K562 (cell line): Measurements from ENCODE around the gene ATIC. TPM values are rescaled to one million over a fixed set of nuclear protein-coding genes. Genes with fewer than 3 reads are reported as not detected.

ENCODE experiments used
- ATAC-seq: fragments of 200-7000 bp; cut with Tn5 transposase; 3 replicates; pipeline ENCODE4 v1.9.1; 2020; ENCODE audit warnings: moderate library complexity
- BruUV-seq: library from RNA; stranded (reverse); fragments of 400-500 nt; replicated peaks from 2 replicates; lab custom pipeline; 2021; lab: Mats Ljungman, UMichigan
- CTCF ChIA-PET: fragments of 300-600 bp; formaldehyde crosslinking; extraction: SDS; loops from one replicate; lab custom pipeline; 2021; ENCODE audit warnings: low intra/inter-chr PET ratio; lab: Yijun Ruan, JAX
- POLR2A ChIA-PET: fragments of 300-600, 350-650 bp; sonication (Branson Sonifier 250); formaldehyde crosslinking; extraction: SDS; loops from one replicate; lab custom pipeline; 2021; ENCODE audit warnings: antibody characterized with exemption, inconsistent platforms; lab: Yijun Ruan, JAX
- DNase-seq, 4 experiments: peaks; one replicate each; pipeline versions ENCODE4 v3.0.0 to v3.0.0-alpha.2; 2011 to 2018; ENCODE audit warnings: low spot score in 3 of 4, mixed read lengths in 3 of 4; ENCODE audit errors: extremely low read depth in 1 of 4
- FAIRE-seq: peaks from 2 replicates; lab custom pipeline; 2011; peaks lifted over from hg19 to GRCh38; lab: Jason Lieb, UNC
- H2AFZ ChIP-seq: 2 replicates; pipeline ENCODE4 v1.6.0; 2011; ENCODE audit warnings: low read depth, low read length, control low read depth, inconsistent platforms
- H3K27ac ChIP-seq: fragments of 200-600 bp; 3 replicates; pipeline ENCODE4 v1.8.0; 2011; ENCODE audit warnings: low read depth, mild to moderate bottlenecking, control low read depth, inconsistent platforms, low read length, moderate library complexity, mixed read lengths; ENCODE audit errors: extremely low read depth
- H3K27me3 ChIP-seq, 2 experiments: fragments of 300-600 bp in 1 of 2; 2 replicates in 1 of 2; 3 replicates in 1 of 2; pipeline versions ENCODE4 v1.6.0 to v1.8.0; 2011; ENCODE audit warnings: inconsistent platforms in 2 of 2, low read length in 2 of 2, mild to moderate bottlenecking in 1 of 2, mixed read lengths in 1 of 2, moderate library complexity in 1 of 2; ENCODE audit not compliant: control insufficient read depth in 2 of 2, insufficient read depth in 2 of 2
- H3K36me3 ChIP-seq: fragments of 300-600 bp; 3 replicates; pipeline ENCODE4 v1.8.0; 2011; ENCODE audit warnings: mild to moderate bottlenecking, low read length, inconsistent platforms; ENCODE audit not compliant: control insufficient read depth, insufficient read depth
- H3K4me1 ChIP-seq, 2 experiments: fragments of 200-600 bp in 1 of 2; replicated peaks in 1 of 2; 2 replicates in 1 of 2; 3 replicates in 1 of 2; pipeline versions ENCODE4 v1.5.1 to v1.8.0; 2011; ENCODE audit warnings: inconsistent platforms in 2 of 2, low read length in 2 of 2, mild to moderate bottlenecking in 1 of 2, mixed read lengths in 1 of 2, moderate library complexity in 1 of 2; ENCODE audit not compliant: control insufficient read depth in 2 of 2, insufficient read depth in 2 of 2
- H3K4me2 ChIP-seq: 2 replicates; pipeline ENCODE4 v1.6.1; 2011; ENCODE audit warnings: low read length, control low read depth, inconsistent platforms, mixed read lengths; ENCODE audit not compliant: insufficient read depth
- H3K4me3 ChIP-seq: fragments of 200-600 bp; sonication (generic), shearing (Covaris generic); 2 replicates; pipeline ENCODE4 v1.5.1; 2016; ENCODE audit warnings: control low read depth, inconsistent platforms
- H3K79me2 ChIP-seq: fragments of 200-600 bp; 3 replicates; pipeline ENCODE4 v1.8.0; 2011; ENCODE audit warnings: low read length, inconsistent platforms; ENCODE audit not compliant: control insufficient read depth, insufficient read depth
- H3K9ac ChIP-seq, 2 experiments: 2 replicates each; pipeline versions ENCODE4 v1.6.0 to v1.6.1; 2011; ENCODE audit warnings: low read depth in 2 of 2, low read length in 2 of 2, control low read depth in 1 of 2, inconsistent platforms in 1 of 2, mild to moderate bottlenecking in 1 of 2, mixed read lengths in 1 of 2; ENCODE audit not compliant: insufficient read depth in 1 of 2
- H3K9me1 ChIP-seq: one replicate; pipeline ENCODE4 v1.6.0; 2011; ENCODE audit warnings: inconsistent platforms, mild to moderate bottlenecking, low read length, moderate library complexity; ENCODE audit not compliant: control insufficient read depth, insufficient read depth
- H3K9me3 ChIP-seq: replicated peaks from 2 replicates; pipeline ENCODE4 v1.5.1; 2011; ENCODE audit warnings: low read depth, low read length, inconsistent platforms; ENCODE audit not compliant: control insufficient read depth, insufficient read depth
- H4K20me1 ChIP-seq: replicated peaks from 2 replicates; pipeline ENCODE4 v1.6.1; 2011; ENCODE audit warnings: low read length, inconsistent platforms, mixed read lengths; ENCODE audit not compliant: control insufficient read depth, insufficient read depth
- CHAMP1 ChIP-seq: fragments of 450-650 bp; IDR thresholded peaks from 2 replicates; pipeline ENCODE4 v1.6.1; 2016; ENCODE audit warnings: mild to moderate bottlenecking
- EHMT2 ChIP-seq: fragments of 450-650 bp; IDR thresholded peaks from 2 replicates; pipeline ENCODE4 v1.6.1; 2018; ENCODE audit warnings: antibody characterized with exemption
- HMBOX1 ChIP-seq: sonication (generic); IDR thresholded peaks from 2 replicates; pipeline ENCODE4 v1.6.1; 2016
- MAFK ChIP-seq: IDR thresholded peaks from 2 replicates; pipeline ENCODE4 v1.6.1; 2011; ENCODE audit warnings: low read length, improper control_type of control experiment
- NFATC3 ChIP-seq: fragments of 450-650 bp; IDR thresholded peaks from 2 replicates; pipeline ENCODE4 v1.6.1; 2017; ENCODE audit warnings: mild to moderate bottlenecking
- PTRF ChIP-seq: fragments of 450-650 bp; IDR thresholded peaks from 2 replicates; pipeline ENCODE4 v1.6.1; 2016; ENCODE audit warnings: mild to moderate bottlenecking, missing genetic modification characterization, missing compliant biosample characterization
- RNF2 ChIP-seq: sonication (generic); IDR thresholded peaks from 2 replicates; pipeline ENCODE4 v1.6.1; 2016
- SMAD3 ChIP-seq: fragments of 450-650 bp; formaldehyde crosslinking; conservative IDR thresholded peaks from 2 replicates; pipeline ENCODE4 v1.4.0; 2020; ENCODE audit warnings: mild to moderate bottlenecking
- TCF15 ChIP-seq: fragments of 250-450 bp; sonication (Bioruptor Pico); IDR thresholded peaks from 2 replicates; pipeline ENCODE4 v1.8.0; 2022; ENCODE audit warnings: moderate library complexity, mild to moderate bottlenecking, inconsistent platforms
- ZBTB8A ChIP-seq: fragments of 450-650 bp; IDR thresholded peaks from 2 replicates; pipeline ENCODE4 v1.6.1; 2018; ENCODE audit warnings: mild to moderate bottlenecking, moderate library complexity; ENCODE audit not compliant: partially characterized antibody
- ZC3H4 ChIP-seq: sonication (generic); formaldehyde crosslinking; IDR thresholded peaks from 2 replicates; pipeline ENCODE4 v1.9.0; 2021; ENCODE audit warnings: missing genetic modification reagents, borderline replicate concordance
- ZNF444 ChIP-seq: fragments of 250-450 bp; sonication (Bioruptor Pico); IDR thresholded peaks from 2 replicates; pipeline ENCODE4 v1.4.0; 2020; ENCODE audit warnings: mild to moderate bottlenecking, moderate library complexity
- WGBS: fragments of 100-300 bp; shearing (Covaris generic); methylation state at CpG from one replicate; pipeline ENCODE4 v1.1.6; 2016; ENCODE audit warnings: low coverage, mixed read lengths; ENCODE audit not compliant: insufficient coverage; ENCODE audit errors: missing lambda C conversion rate; 5-methylcytosine and 5-hydroxymethylcytosine counted together
- in situ Hi-C: fragments of 300-500 bp; cut with MboI; formaldehyde crosslinking; loops from 4 replicates; pipeline ENCODE4 v1.15.0; 2018; ENCODE audit warnings: inconsistent platforms, mixed read lengths
- intact Hi-C: fragments of 100-400 bp; cut with micrococcal nuclease; formaldehyde crosslinking; loops from 2 replicates; pipeline ENCODE4 v1.14.2; 2022
- polyA plus RNA-seq, 8 experiments: library from polyadenylated mRNA; depleted of rRNA in 4 of 8; stranded (reverse) in 5 of 8; unstranded in 3 of 8; fragments of >200 nt; fragmentation: Nextera tagmentation in 2 of 8; fragmentation: Illumina TruSeq in 1 of 8; extraction: Ambion mirVana in 2 of 8; extraction: Trizol in 1 of 8; gene quantifications; 2 replicates each; pipeline versions ENCODE4 v1.2.1 to v1.2.3, GENCODE V29; 2011 to 2014; ENCODE audit warnings: inconsistent platforms in 1 of 8, missing spikeins in 1 of 8
- total RNA-seq, 7 experiments: library from RNA; depleted of rRNA in 6 of 7; stranded (reverse); fragments of >200 nt in 6 of 7; fragmentation: Illumina TruSeq in 2 of 7; extraction: Trizol in 2 of 7; gene quantifications; 2 replicates each; pipeline versions ENCODE4 v1.2.1 to v1.2.3, GENCODE V29; 2011 to 2021; ENCODE audit warnings: low replicate concordance in 1 of 7

Gene ATIC
- total and polyA plus RNA-seq, 9 of the 15 experiments (the other 6 are each of a cell fraction or from before 2014, with no cell fraction given) = 45.6 to 480 (median 212) TPM

GRCh38 chr2:215391531-215391930, 79.7 kb downstream of the ATIC start:
- Histone ChIP-seq H3K9me3 (no peaks in the 10 kb centered on the region), H4K20me1 (no peaks in the 10 kb centered on the region), H2AFZ (no peak overlapping the region), H3K36me3 (no peaks in the 10 kb centered on the region), H3K79me2 (no peaks in the 10 kb centered on the region), H3K4me1 (peaks cover 0 to 5% of the 10 kb centered on the region in 2 experiments; a peak in 2 of 5 replicates), H3K9ac (no peak overlapping the region), H3K4me2 (no peak overlapping the region), H3K27ac (no peak overlapping the region), H3K9me1 (no peaks in the 10 kb centered on the region), H3K27me3 (no peaks in the 10 kb centered on the region), H3K4me3 (no peak overlapping the region)
- ChIA-PET POLR2A (interaction anchor here (1.3 kb wide), 1 partner anchor 12 kb away, joined by 5 read pairs; no protein-coding TSS in a partner anchor), CTCF (no interaction called here)
- no TSS peak for BruUV-seq
- no peak for FAIRE-seq
- intact Hi-C loops (no loop called here), in situ Hi-C loops (no loop called here)
- no peak for DNase-seq
- WGBS = 69% methylated on average over 4 of the region's 5 CpGs
- ATAC-seq = no peak
- TF ChIP-seq SMAD3 (CRISPR knock-in tag) (no peak), PTRF (tag) (no peak)

GRCh38 chr2:215392164-215392563, 80.3 kb downstream of the ATIC start:
- no peak overlapping the region for H3K4me2 ChIP-seq
- TF ChIP-seq MAFK (no peak), TCF15 (CRISPR knock-in tag) (no peak), EHMT2 (no peak), HMBOX1 (no peak), ZNF444 (no peak), NFATC3 (no peak), ZBTB8A (no peak), ZC3H4 (no peak), RNF2 (no peak), CHAMP1 (no peak)
- no peak overlapping the region for H3K9ac ChIP-seq
- FAIRE-seq = no peak
- BruUV-seq = no TSS peak
- no peak for DNase-seq
- ChIA-PET CTCF (no interaction called here), POLR2A (no interaction called here)
- in situ Hi-C loops (no loop called here), intact Hi-C loops (no loop called here)
- no peak overlapping the region for H3K27ac ChIP-seq
- H3K79me2 ChIP-seq = no peaks in the 10 kb centered on the region
- peaks cover 0 to 5% of the 10 kb centered on the region in 2 experiments; a peak in 2 of 5 replicates for H3K4me1 ChIP-seq
- H3K4me3 ChIP-seq = no peak overlapping the region
- no peaks in the 10 kb centered on the region for H3K9me3 ChIP-seq
- ATAC-seq = no peak
- H4K20me1 ChIP-seq = no peaks in the 10 kb centered on the region
- H3K36me3 ChIP-seq = peaks cover 3% of the 10 kb centered on the region; the same call in 1 of the 3 replicates
- H3K27me3 ChIP-seq = no peaks in the 10 kb centered on the region
- no peak overlapping the region for H2AFZ ChIP-seq
- no peaks in the 10 kb centered on the region for H3K9me1 ChIP-seq
